ENCODE measurements around the gene KLF3. TPM values are rescaled to one million over a fixed set of nuclear protein-coding genes. Genes with fewer than 3 reads are reported as not detected.
A peak's percentile ranks its signal among the peaks of the same experiment; 100 is the strongest.

Gene KLF3
- total RNA-seq, 2 donors from 2014 or later = 4.3 to 5.5 TPM

GRCh38 chr4:38634047-38634759 is 29.8 kb upstream of the KLF3 start:
- peaks cover 3% of the 10 kb centered on the region for H3K4me1 Mint-ChIP-seq
- peaks cover 3% of the 10 kb centered on the region for H3K9me3 Mint-ChIP-seq
- no peaks in the 10 kb centered on the region for H3K36me3 Mint-ChIP-seq (ENCODE audit: low read depth)
- no peak overlapping the region for H3K4me3 Mint-ChIP-seq
- H3K27me3 Mint-ChIP-seq = no peaks in the 10 kb centered on the region
- no peak overlapping the region for H3K27ac Mint-ChIP-seq
- ATAC-seq (replicated peaks) = no peak

GRCh38 chr4:38639242-38639641 is 24.8 kb upstream of the KLF3 start:
- Mint-ChIP-seq H3K27me3 (peaks cover 4% of the 10 kb centered on the region), H3K27ac (no peak overlapping the region), H3K4me3 (no peak overlapping the region), H3K36me3 (ENCODE audit: low read depth) (no peaks in the 10 kb centered on the region), H3K9me3 (no peaks in the 10 kb centered on the region), H3K4me1 (no peaks in the 10 kb centered on the region)
- no peak for ATAC-seq (replicated peaks)

GRCh38 chr4:38641811-38642210 is 22.2 kb upstream of the KLF3 start:
- Mint-ChIP-seq H3K9me3 (no peaks in the 10 kb centered on the region), H3K4me3 (no peak overlapping the region), H3K27me3 (peaks cover 4% of the 10 kb centered on the region), H3K36me3 (ENCODE audit: low read depth) (no peaks in the 10 kb centered on the region), H3K27ac (no peak overlapping the region), H3K4me1 (no peaks in the 10 kb centered on the region)
- no peak for ATAC-seq (replicated peaks)

GRCh38 chr4:38644201-38644600 is 19.8 kb upstream of the KLF3 start:
- Mint-ChIP-seq H3K4me3 (no peak overlapping the region), H3K27me3 (peaks cover 4% of the 10 kb centered on the region), H3K36me3 (ENCODE audit: low read depth) (no peaks in the 10 kb centered on the region), H3K27ac (no peak overlapping the region), H3K9me3 (no peaks in the 10 kb centered on the region), H3K4me1 (no peaks in the 10 kb centered on the region)
- ATAC-seq (replicated peaks) = no peak

- no peaks in the 10 kb centered on the region for H3K4me1 Mint-ChIP-seq
- no peaks in the 10 kb centered on the region for H3K36me3 Mint-ChIP-seq (ENCODE audit: low read depth)
- no peak overlapping the region for H3K4me3 Mint-ChIP-seq
- no peak for ATAC-seq (replicated peaks)
- no peaks in the 10 kb centered on the region for H3K9me3 Mint-ChIP-seq
- H3K27ac Mint-ChIP-seq = no peak overlapping the region
- peaks cover 4% of the 10 kb centered on the region for H3K27me3 Mint-ChIP-seq
These were observed 16.7 kb upstream of the KLF3 start for GRCh38 chr4:38647101-38647819.

DNA sequence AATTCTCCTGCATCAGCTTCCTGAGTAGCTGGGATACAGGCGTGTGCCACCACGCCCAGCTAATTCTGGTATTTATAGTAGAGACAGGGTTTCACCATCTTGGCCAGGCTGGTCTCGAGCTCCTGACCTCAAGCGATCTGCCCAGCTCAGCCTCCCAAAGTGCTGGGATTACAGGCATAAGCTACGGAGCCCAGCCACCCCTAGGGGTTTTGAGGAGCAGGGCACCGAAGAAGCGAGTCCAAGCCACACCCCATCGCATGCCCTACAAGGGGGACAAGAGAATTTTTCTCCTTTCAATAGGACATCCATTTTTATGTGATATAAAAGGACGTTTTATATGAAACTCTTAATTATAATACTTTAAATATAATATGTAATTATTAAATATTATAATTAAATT is 13.9 kb upstream of the KLF3 start:
- no peak overlapping the region for H3K4me3 Mint-ChIP-seq

DNA sequence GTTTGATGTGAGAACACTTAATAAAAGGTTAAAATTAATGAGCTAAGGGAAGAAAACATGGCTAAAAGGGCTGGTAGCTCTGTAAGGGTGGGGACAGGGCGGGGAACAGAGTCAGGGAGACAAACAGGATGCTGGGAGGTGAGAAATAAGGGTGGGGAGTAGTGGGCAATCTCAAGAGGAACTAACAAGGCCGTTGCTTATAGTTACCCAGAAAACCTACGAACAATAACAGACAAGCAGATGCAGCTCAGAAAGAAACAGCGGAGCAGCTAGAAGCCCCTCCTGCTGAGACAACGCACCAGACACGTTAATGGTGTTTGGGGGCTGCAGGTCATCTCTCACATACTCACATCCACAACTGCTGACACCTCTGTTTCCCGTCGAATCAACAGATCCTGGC is 9.7 kb upstream of the KLF3 start:
- H3K36me3 Mint-ChIP-seq (ENCODE audit: low read depth) = no peaks in the 10 kb centered on the region
- H3K4me3 Mint-ChIP-seq = peak overlapping the region; percentile 69
- no peak for ATAC-seq (replicated peaks)
- no peaks in the 10 kb centered on the region for H3K9me3 Mint-ChIP-seq
- H3K27me3 Mint-ChIP-seq = no peaks in the 10 kb centered on the region
- peaks cover 17% of the 10 kb centered on the region for H3K4me1 Mint-ChIP-seq
- H3K27ac Mint-ChIP-seq = peak overlapping the region; percentile 65

More for the DNA sequence above, 13.9 kb upstream of the KLF3 start:
- H3K27ac Mint-ChIP-seq = no peak overlapping the region
- no peaks in the 10 kb centered on the region for H3K27me3 Mint-ChIP-seq
- no peak for ATAC-seq (replicated peaks)
- peaks cover 8% of the 10 kb centered on the region for H3K4me1 Mint-ChIP-seq
- H3K36me3 Mint-ChIP-seq (ENCODE audit: low read depth) = no peaks in the 10 kb centered on the region
- H3K9me3 Mint-ChIP-seq = no peaks in the 10 kb centered on the region

- Mint-ChIP-seq H3K27me3 (no peaks in the 10 kb centered on the region), H3K4me1 (peaks cover 20% of the 10 kb centered on the region), H3K36me3 (ENCODE audit: low read depth) (no peaks in the 10 kb centered on the region), H3K4me3 (peak overlapping the region; percentile 69), H3K9me3 (peaks cover 2% of the 10 kb centered on the region), H3K27ac (no peak overlapping the region)
- peak; percentile 35 for ATAC-seq (replicated peaks)
These were observed 7.9 kb upstream of the KLF3 start for GRCh38 chr4:38656111-38656510.

DNA sequence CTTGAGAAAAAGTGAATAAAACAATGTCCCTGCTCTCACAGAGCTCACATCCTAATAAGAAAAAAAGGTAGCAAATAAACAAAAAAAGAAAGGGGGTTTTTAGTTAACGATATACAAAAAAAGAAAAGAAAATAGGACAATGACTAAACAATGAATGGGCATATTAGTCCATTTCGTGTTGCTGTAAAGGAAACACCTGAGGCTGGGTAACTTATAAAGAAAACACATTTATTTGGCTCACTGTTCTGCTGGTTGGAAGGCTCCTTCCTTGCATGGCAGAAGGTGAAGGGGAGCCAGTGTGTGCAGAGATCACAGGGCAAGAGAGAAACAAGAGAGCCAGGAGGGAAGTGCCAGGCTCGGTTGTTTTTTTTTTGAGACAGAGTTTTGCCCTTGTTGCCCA is 4.7 kb upstream of the KLF3 start:
- Mint-ChIP-seq H3K27ac (no peak overlapping the region), H3K4me1 (peaks cover 23% of the 10 kb centered on the region), H3K4me3 (peak overlapping the region; percentile 32), H3K27me3 (no peaks in the 10 kb centered on the region), H3K9me3 (peaks cover 4% of the 10 kb centered on the region), H3K36me3 (ENCODE audit: low read depth) (no peaks in the 10 kb centered on the region)
- ATAC-seq (replicated peaks) = no peak

GRCh38 chr4:38660838-38661237 is 3.2 kb upstream of the KLF3 start:
- H3K36me3 Mint-ChIP-seq (ENCODE audit: low read depth) = no peaks in the 10 kb centered on the region
- no peak for ATAC-seq (replicated peaks)
- H3K4me1 Mint-ChIP-seq = peaks cover 26% of the 10 kb centered on the region
- H3K27ac Mint-ChIP-seq = no peak overlapping the region
- no peaks in the 10 kb centered on the region for H3K27me3 Mint-ChIP-seq
- no peak overlapping the region for H3K4me3 Mint-ChIP-seq
- H3K9me3 Mint-ChIP-seq = peaks cover 4% of the 10 kb centered on the region

GRCh38 chr4:38661371-38661770 is 2.6 kb upstream of the KLF3 start:
- H3K4me1 Mint-ChIP-seq = peaks cover 28% of the 10 kb centered on the region
- no peak for ATAC-seq (replicated peaks)
- H3K9me3 Mint-ChIP-seq = peaks cover 4% of the 10 kb centered on the region
- H3K4me3 Mint-ChIP-seq = no peak overlapping the region
- H3K27me3 Mint-ChIP-seq = no peaks in the 10 kb centered on the region
- H3K36me3 Mint-ChIP-seq (ENCODE audit: low read depth) = no peaks in the 10 kb centered on the region
- H3K27ac Mint-ChIP-seq = no peak overlapping the region

GRCh38 chr4:38662522-38663089 is 1.4 kb upstream of the KLF3 start:
- no peak for ATAC-seq (replicated peaks)
- Mint-ChIP-seq H3K36me3 (ENCODE audit: low read depth) (no peaks in the 10 kb centered on the region), H3K27me3 (no peaks in the 10 kb centered on the region)

GRCh38 chr4:38663090-38663800 is 754 bp upstream of the KLF3 start:
- H3K4me1 Mint-ChIP-seq = peaks cover 35% of the 10 kb centered on the region
- ATAC-seq (replicated peaks) = peak; percentile 46
- H3K4me3 Mint-ChIP-seq = peak overlapping the region; percentile 65
- H3K27me3 Mint-ChIP-seq = no peaks in the 10 kb centered on the region
- H3K27ac Mint-ChIP-seq = no peak overlapping the region
- peaks cover 4% of the 10 kb centered on the region for H3K9me3 Mint-ChIP-seq
- no peaks in the 10 kb centered on the region for H3K36me3 Mint-ChIP-seq (ENCODE audit: low read depth)

More at GRCh38 chr4:38662522-38663089, 1.4 kb upstream of the KLF3 start:
- Mint-ChIP-seq H3K9me3 (peaks cover 4% of the 10 kb centered on the region), H3K4me3 (peak overlapping the region; percentile 65), H3K4me1 (peaks cover 37% of the 10 kb centered on the region), H3K27ac (no peak overlapping the region)

- no peaks in the 10 kb centered on the region for H3K36me3 Mint-ChIP-seq (ENCODE audit: low read depth)
- H3K9me3 Mint-ChIP-seq = peaks cover 4% of the 10 kb centered on the region
- H3K27ac Mint-ChIP-seq = peak overlapping the region; percentile 78
- H3K27me3 Mint-ChIP-seq = no peaks in the 10 kb centered on the region
- peaks cover 38% of the 10 kb centered on the region for H3K4me1 Mint-ChIP-seq
- ATAC-seq (replicated peaks) = no peak
- H3K4me3 Mint-ChIP-seq = peak overlapping the region; percentile 76
These were observed 855 bp downstream of the KLF3 start for GRCh38 chr4:38664706-38665401.

Data from activated T-helper 17 cell treated with anti-CD3 and anti-CD28 coated beads, Interleukin-2, amount 50 U/mL, for 72 hours (primary cell).